ENCODE measurements around the gene UCP3. TPM values are rescaled to one million over a fixed set of nuclear protein-coding genes. Genes with fewer than 3 reads are reported as not detected.
A peak's percentile ranks its signal among the peaks of the same experiment; 100 is the strongest.

The UCP3 gene
- total RNA-seq, 4 donors from 2014 or later: 1.3 to 7.6 (median 3.1) TPM

DNA sequence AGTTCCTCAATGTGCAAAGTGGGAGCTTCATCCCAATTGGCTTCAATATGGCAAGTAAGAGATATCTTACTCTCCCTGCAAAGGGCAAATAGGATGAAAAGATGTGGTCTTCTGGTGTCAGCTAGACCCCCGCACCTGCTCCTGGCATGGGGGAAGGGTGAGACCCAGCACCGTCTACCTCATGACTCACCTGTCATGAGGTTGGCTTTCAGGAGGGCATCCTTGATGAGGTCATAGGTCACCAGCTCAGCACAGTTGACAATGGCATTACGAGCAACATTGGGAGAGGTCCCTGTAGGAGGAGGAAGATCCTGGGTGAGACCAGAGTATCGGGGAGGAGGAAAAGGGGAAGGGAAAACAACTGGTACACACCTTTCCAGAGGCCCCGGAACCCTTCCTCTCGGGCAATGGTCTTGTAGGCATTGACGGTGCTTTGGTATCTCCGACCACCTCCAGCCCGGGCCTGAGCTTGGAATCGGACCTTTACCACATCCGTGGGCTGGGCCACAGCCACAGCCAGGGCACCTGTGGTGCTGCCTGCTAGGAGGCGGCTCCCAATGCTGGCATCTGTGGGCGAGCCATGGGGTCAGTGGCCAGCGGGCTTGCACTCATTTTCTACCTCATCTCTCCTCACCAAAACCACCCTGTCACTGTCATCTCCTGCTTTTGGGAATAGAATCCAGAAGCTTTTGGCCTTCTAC is 32.3 kb downstream of the UCP3 start:
- TF ChIP-seq POLR2AphosphoS5 (IDR thresholded peaks at IDR 0.05): no peak
- TF ChIP-seq, protein P1, sequence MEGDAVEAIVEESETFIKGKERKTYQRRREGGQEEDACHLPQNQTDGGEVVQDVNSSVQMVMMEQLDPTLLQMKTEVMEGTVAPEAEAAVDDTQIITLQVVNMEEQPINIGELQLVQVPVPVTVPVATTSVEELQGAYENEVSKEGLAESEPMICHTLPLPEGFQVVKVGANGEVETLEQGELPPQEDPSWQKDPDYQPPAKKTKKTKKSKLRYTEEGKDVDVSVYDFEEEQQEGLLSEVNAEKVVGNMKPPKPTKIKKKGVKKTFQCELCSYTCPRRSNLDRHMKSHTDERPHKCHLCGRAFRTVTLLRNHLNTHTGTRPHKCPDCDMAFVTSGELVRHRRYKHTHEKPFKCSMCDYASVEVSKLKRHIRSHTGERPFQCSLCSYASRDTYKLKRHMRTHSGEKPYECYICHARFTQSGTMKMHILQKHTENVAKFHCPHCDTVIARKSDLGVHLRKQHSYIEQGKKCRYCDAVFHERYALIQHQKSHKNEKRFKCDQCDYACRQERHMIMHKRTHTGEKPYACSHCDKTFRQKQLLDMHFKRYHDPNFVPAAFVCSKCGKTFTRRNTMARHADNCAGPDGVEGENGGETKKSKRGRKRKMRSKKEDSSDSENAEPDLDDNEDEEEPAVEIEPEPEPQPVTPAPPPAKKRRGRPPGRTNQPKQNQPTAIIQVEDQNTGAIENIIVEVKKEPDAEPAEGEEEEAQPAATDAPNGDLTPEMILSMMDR (IDR thresholded peaks at IDR 0.05): no peak
- no peak for TF ChIP-seq POLR2A (IDR thresholded peaks at IDR 0.05)
- no peak for TF ChIP-seq EP300 (IDR thresholded peaks at IDR 0.05; ENCODE audit: low read depth)
- no peaks in the 10 kb centered on the region for H3K9me3 ChIP-seq
- H3K36me3 ChIP-seq: peaks cover 0 to 17% (median 0%) of the 10 kb centered on the region in 4 donors
- no peaks in the 10 kb centered on the region for H3K27me3 ChIP-seq
- H3K27ac ChIP-seq: no peak overlapping the region
- DNase-seq: no peak
- WGBS, 2 donors (ENCODE audit: low coverage in 1 of 2): 80 to 85% methylated on average over 1 to 14 of the region's 14 CpGs
- H3K4me1 ChIP-seq: peaks cover 13 to 39% (median 24%) of the 10 kb centered on the region in 4 donors
- in situ Hi-C loops (cut with MboI; ENCODE audit: low pct_ligation_motif_present in 1 of 4, low pct_unique_long_range_greater_than_20kb in 1 of 4, low sequenced_read_pairs in 3 of 4): no loop called here
- H3K4me3 ChIP-seq: no peak overlapping the region
- intact Hi-C loops (cut with DNase I; ENCODE audit: low total_unique reads): no loop called here

DNA sequence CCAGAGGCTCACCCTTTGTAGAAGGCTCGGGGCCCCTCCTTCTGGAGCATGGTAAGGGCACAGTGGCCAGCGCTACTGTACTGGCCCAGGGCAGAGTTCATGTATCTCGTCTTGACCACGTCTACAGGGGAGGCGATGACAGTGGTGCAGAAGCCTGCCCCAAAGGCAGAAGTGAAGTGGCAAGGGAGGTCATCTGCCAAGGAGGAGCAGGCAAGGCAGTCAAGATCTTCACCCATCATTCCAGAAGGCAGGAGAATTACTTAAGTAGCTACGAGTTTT is 33.5 kb downstream of the UCP3 start:
- H3K9me3 ChIP-seq: no peaks in the 10 kb centered on the region
- intact Hi-C loops (cut with DNase I; ENCODE audit: low total_unique reads) (no loop called here), in situ Hi-C loops (cut with MboI; ENCODE audit: low pct_ligation_motif_present in 1 of 4, low pct_unique_long_range_greater_than_20kb in 1 of 4, low sequenced_read_pairs in 3 of 4) (no loop called here)
- no peak for DNase-seq
- H3K27me3 ChIP-seq: no peaks in the 10 kb centered on the region
- H3K4me3 ChIP-seq: no peak overlapping the region
- TF ChIP-seq EP300 (IDR thresholded peaks at IDR 0.05; ENCODE audit: low read depth) (no peak), POLR2AphosphoS5 (IDR thresholded peaks at IDR 0.05) (no peak), POLR2A (IDR thresholded peaks at IDR 0.05) (no peak)
- TF ChIP-seq, protein P1 (IDR thresholded peaks at IDR 0.05): no peak
- H3K27ac ChIP-seq: no peak overlapping the region
- 85% methylated on average over 6 of the region's 6 CpGs; no CpG with 5 or more reads in 1 of the 2 donors for WGBS, 2 donors (ENCODE audit: low coverage in 1 of 2)
- H3K4me1 ChIP-seq: peaks cover 13 to 31% (median 20%) of the 10 kb centered on the region in 4 donors
- H3K36me3 ChIP-seq: peaks cover 0 to 17% (median 0%) of the 10 kb centered on the region in 4 donors

DNA sequence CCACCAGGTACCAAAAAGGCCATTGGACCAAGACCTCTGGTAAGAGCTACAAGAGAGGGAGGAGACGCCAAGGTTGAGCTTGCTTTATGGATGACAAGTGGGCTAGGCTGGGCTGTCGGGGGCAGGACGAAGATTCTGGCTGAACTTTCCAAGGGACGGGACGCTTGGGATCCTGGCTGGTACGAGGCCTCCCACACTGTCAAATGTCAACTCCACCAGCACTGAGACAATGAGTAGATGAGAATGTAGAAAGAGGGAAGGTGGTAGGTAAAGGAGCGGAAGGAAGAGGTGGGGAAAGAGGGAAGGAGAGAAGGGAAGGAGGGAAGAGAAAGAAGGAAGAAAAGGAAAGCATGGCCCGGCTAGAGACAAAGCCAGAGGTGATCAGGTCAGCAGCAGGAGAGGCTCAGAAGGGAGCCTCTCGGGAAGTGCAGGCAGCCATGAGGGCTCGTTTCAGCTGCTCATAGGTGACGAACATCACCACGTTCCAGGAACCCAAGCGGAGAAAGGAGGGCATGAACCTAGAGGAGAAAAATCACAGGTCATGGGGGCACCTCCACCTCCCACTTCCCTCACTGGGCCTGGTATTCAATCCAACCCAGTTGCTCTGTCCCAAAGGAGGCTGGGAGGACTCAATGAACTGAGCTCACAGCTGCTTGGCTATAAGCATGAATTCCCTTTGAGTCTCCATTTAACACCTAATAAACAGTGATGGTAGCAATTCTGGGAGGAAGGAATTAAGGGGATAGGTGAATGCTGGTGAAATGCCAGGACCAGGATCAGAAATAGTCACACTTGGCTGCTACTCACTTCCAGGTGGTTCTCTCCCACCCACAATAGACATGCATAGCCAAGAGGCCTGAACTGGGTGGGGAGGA is 34.0 kb downstream of the UCP3 start:
- in situ Hi-C loops (cut with MboI; ENCODE audit: low pct_ligation_motif_present in 1 of 4, low pct_unique_long_range_greater_than_20kb in 1 of 4, low sequenced_read_pairs in 3 of 4) (loop anchor here in 2 of 4 donors (25.0 kb wide), 2 partner anchors 112 to 587 kb away; no protein-coding TSS in a partner anchor), intact Hi-C loops (cut with DNase I; ENCODE audit: low total_unique reads) (no loop called here)
- DNase-seq: no peak
- peaks cover 13 to 25% (median 19%) of the 10 kb centered on the region in 4 donors for H3K4me1 ChIP-seq
- H3K9me3 ChIP-seq: no peaks in the 10 kb centered on the region
- no peak overlapping the region for H3K4me3 ChIP-seq
- H3K27ac ChIP-seq: peak overlapping the region in 3 of 4 donors; percentile 35 to 57 (median 52)
- WGBS, 2 donors (ENCODE audit: low coverage in 1 of 2): 90 to 91% methylated on average over 9 to 13 of the region's 13 CpGs
- H3K27me3 ChIP-seq: no peaks in the 10 kb centered on the region
- TF ChIP-seq POLR2AphosphoS5 (IDR thresholded peaks at IDR 0.05) (no peak), EP300 (IDR thresholded peaks at IDR 0.05; ENCODE audit: low read depth) (no peak), POLR2A (IDR thresholded peaks at IDR 0.05) (no peak)
- TF ChIP-seq, protein P1 (IDR thresholded peaks at IDR 0.05): no peak
- peaks cover 0 to 17% (median 0%) of the 10 kb centered on the region in 4 donors for H3K36me3 ChIP-seq
